ENCODE measurements around the gene TMEM150A. TPM values are rescaled to one million over a fixed set of nuclear protein-coding genes. Genes with fewer than 3 reads are reported as not detected.

Gene TMEM150A
- total RNA-seq, 1 donor from 2014 or later = 7.2 TPM

DNA sequence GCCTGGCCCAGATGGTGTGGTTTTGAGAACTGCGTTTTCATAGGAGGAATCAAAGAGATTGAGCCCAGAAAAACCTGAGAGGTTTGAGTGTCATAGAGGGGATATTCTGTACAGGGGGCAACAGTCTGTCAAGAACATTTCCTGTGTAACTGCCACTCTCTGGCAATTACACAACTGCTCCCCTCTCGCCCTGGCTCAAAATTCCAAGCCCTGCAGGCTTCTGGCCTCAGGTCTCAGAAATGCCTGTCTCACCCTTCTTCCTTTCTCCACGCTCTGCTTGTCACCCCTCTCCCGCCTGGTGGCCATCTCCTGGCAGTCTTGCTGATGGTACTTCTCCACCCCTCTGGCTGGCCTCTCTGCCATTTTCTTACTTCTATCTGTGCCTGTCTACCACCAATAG is 14.3 kb downstream of the TMEM150A start:
- TF ChIP-seq, protein P1, sequence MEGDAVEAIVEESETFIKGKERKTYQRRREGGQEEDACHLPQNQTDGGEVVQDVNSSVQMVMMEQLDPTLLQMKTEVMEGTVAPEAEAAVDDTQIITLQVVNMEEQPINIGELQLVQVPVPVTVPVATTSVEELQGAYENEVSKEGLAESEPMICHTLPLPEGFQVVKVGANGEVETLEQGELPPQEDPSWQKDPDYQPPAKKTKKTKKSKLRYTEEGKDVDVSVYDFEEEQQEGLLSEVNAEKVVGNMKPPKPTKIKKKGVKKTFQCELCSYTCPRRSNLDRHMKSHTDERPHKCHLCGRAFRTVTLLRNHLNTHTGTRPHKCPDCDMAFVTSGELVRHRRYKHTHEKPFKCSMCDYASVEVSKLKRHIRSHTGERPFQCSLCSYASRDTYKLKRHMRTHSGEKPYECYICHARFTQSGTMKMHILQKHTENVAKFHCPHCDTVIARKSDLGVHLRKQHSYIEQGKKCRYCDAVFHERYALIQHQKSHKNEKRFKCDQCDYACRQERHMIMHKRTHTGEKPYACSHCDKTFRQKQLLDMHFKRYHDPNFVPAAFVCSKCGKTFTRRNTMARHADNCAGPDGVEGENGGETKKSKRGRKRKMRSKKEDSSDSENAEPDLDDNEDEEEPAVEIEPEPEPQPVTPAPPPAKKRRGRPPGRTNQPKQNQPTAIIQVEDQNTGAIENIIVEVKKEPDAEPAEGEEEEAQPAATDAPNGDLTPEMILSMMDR (IDR thresholded peaks at IDR 0.05) = no peak
- no peak for TF ChIP-seq EZH2phosphoT487 (IDR thresholded peaks at IDR 0.05)
- no peak for TF ChIP-seq EZH2 (IDR thresholded peaks at IDR 0.05)
- Histone ChIP-seq H3K9me3 (ENCODE audit: low read depth) (no peaks in the 10 kb centered on the region), H3K79me2 (ENCODE audit: low read depth) (no peaks in the 10 kb centered on the region), H3K4me1 (no peaks in the 10 kb centered on the region), H3F3A (ENCODE audit: low read depth) (no peaks in the 10 kb centered on the region), H3K36me3 (no peaks in the 10 kb centered on the region), H4K20me1 (ENCODE audit: low read depth) (no peaks in the 10 kb centered on the region), H3K27me3 (peaks cover 73% of the 10 kb centered on the region), H3K4me2 (no peak overlapping the region), H3K4me3 (no peak overlapping the region), H3K9ac (no peak overlapping the region), H3K27ac (no peak overlapping the region), H2AFZ (replicated peaks) (no peak overlapping the region)
- H3K4me3 Mint-ChIP-seq = no peak overlapping the region
- no peaks in the 10 kb centered on the region for H3K9me3 Mint-ChIP-seq
- DNase-seq (ENCODE audit: low spot score) = no peak
- H3K27me3 Mint-ChIP-seq (ENCODE audit: insufficient read depth, low read depth) = no peaks in the 10 kb centered on the region
- H3K4me1 Mint-ChIP-seq = peaks cover 35% of the 10 kb centered on the region
- no peaks in the 10 kb centered on the region for H3K36me3 Mint-ChIP-seq
- peak overlapping the region; percentile 21 for H3K27ac Mint-ChIP-seq

DNA sequence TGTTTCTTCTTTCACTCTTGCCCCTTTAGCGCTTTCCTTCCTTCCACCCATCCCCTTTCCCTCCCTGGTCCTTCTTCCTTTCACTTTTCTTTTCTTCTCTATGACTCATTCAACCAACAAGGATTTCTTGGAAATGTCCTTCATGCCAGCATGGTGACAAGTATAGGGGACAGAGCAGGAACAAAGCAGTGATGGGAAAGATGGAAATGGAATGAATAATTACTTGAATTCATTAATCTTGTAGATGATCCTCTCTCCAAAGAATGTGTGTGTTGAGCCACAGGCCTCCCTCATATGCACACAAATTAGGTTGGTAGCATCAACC is 16.8 kb downstream of the TMEM150A start:
- H3K4me1 Mint-ChIP-seq = peaks cover 40% of the 10 kb centered on the region
- TF ChIP-seq EZH2 (IDR thresholded peaks at IDR 0.05) (no peak), EZH2phosphoT487 (IDR thresholded peaks at IDR 0.05) (no peak)
- TF ChIP-seq, protein P1 (IDR thresholded peaks at IDR 0.05) = no peak
- peak overlapping the region; percentile 22 for H3K27ac Mint-ChIP-seq
- no peak overlapping the region for H3K9ac ChIP-seq
- H3K9me3 Mint-ChIP-seq = no peaks in the 10 kb centered on the region
- H3K4me3 ChIP-seq = no peak overlapping the region
- no peaks in the 10 kb centered on the region for H4K20me1 ChIP-seq (ENCODE audit: low read depth)
- DNase-seq (ENCODE audit: low spot score) = no peak
- H3K27me3 Mint-ChIP-seq (ENCODE audit: insufficient read depth, low read depth) = no peaks in the 10 kb centered on the region
- no peaks in the 10 kb centered on the region for H3K36me3 ChIP-seq
- no peaks in the 10 kb centered on the region for H3K9me3 ChIP-seq (ENCODE audit: low read depth)
- H3K4me1 ChIP-seq = no peaks in the 10 kb centered on the region
- H3F3A ChIP-seq (ENCODE audit: low read depth) = no peaks in the 10 kb centered on the region
- peaks cover 98% of the 10 kb centered on the region for H3K27me3 ChIP-seq
- no peak overlapping the region for H3K27ac ChIP-seq
- H3K79me2 ChIP-seq (ENCODE audit: low read depth) = no peaks in the 10 kb centered on the region
- H2AFZ ChIP-seq (replicated peaks) = no peak overlapping the region
- no peak overlapping the region for H3K4me3 Mint-ChIP-seq
- no peak overlapping the region for H3K4me2 ChIP-seq
- H3K36me3 Mint-ChIP-seq = peaks cover 2% of the 10 kb centered on the region

DNA sequence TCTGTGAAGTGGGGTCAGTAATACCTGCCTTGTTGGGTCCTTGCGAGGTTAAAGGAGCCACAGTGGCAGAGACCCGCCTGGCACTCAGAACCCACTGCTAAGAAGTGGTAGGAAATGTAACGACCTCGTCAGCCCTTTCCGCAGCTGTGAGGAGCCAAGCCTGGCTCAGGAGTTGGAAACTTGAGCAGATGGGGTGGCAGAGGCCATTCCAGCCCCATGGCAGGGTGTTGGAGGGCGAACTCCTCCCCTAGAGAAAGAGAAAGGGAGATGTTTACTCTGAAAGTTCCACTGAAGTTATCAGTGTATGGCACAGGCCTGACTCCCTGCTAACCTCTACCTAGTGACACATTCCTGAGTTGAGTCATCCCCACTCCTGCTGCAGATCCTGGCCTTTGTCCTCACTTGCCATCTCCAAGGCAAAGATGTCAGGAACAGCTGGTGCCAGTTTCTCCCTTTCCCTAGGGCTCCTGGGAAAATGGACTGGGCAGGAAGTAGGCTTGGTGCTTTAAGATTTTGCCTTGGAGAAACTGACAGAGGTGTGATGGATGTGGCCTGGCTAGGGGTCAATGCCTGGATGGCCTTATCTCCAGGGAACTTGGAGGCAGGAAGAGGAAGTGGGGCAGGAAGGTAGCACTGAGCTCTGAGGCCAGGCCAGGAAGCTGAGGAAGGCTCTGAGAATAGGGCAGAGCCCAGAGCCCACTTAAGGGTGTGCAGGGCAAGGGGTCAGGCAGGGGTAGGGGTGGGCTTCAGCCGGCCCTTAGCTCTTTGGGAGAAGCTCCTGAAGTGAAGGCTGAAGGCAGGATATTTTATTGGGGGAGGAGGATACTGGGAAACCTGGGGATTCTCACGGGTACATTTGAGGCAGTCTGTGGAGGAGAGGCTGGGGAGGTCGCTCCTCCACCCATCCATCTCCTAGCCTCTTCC is 17.4 kb downstream of the TMEM150A start:
- Histone ChIP-seq H3K4me2 (peak overlapping the region; percentile 74), H2AFZ (replicated peaks) (no peak overlapping the region), H3K27me3 (peaks cover 100% of the 10 kb centered on the region), H3K79me2 (ENCODE audit: low read depth) (no peaks in the 10 kb centered on the region), H3K4me1 (no peaks in the 10 kb centered on the region), H3K9ac (no peak overlapping the region), H3F3A (ENCODE audit: low read depth) (no peaks in the 10 kb centered on the region), H4K20me1 (ENCODE audit: low read depth) (no peaks in the 10 kb centered on the region), H3K27ac (no peak overlapping the region), H3K9me3 (ENCODE audit: low read depth) (no peaks in the 10 kb centered on the region), H3K36me3 (no peaks in the 10 kb centered on the region), H3K4me3 (peak overlapping the region; percentile 35)
- TF ChIP-seq, protein P1 (IDR thresholded peaks at IDR 0.05) = no peak
- TF ChIP-seq EZH2 (IDR thresholded peaks at IDR 0.05) (peak; percentile 17), EZH2phosphoT487 (IDR thresholded peaks at IDR 0.05) (no peak)
- peak overlapping the region; percentile 65 for H3K27ac Mint-ChIP-seq
- no peak for DNase-seq (ENCODE audit: low spot score)
- peaks cover 39% of the 10 kb centered on the region for H3K4me1 Mint-ChIP-seq
- H3K27me3 Mint-ChIP-seq (ENCODE audit: insufficient read depth, low read depth) = no peaks in the 10 kb centered on the region
- no peak overlapping the region for H3K4me3 Mint-ChIP-seq
- no peaks in the 10 kb centered on the region for H3K9me3 Mint-ChIP-seq
- H3K36me3 Mint-ChIP-seq = peaks cover 2% of the 10 kb centered on the region

Measured in neural progenitor cell (in vitro differentiated cells).